Measurements from ENCODE around the gene PHF21A.

PHF21A gene

GRCh38 chr11:46121301-46121723 is at the start of gene PHF21A:
Gene PHF21A, minus strand, starts transcription at chr11:46121454. Its CDS starts 37,235 bp downstream, at chr11:46084219.
- DNase-seq: peak; percentile 74 to 95

- DNase-seq: no peak
Observed at GRCh38 chr11:46170797-46171196, 49.5 kb upstream of the PHF21A start.

GRCh38 chr11:46162700-46163099 is 41.4 kb upstream of the PHF21A start:
- no peak for DNase-seq

GRCh38 chr11:46161201-46161600 is 39.9 kb upstream of the PHF21A start:
- no peak for DNase-seq

- DNase-seq: no peak
Observed at GRCh38 chr11:46160100-46160499, 38.8 kb upstream of the PHF21A start.

GRCh38 chr11:46159680-46160079 is 38.4 kb upstream of the PHF21A start:
- DNase-seq: no peak

GRCh38 chr11:46149826-46150225 is 28.6 kb upstream of the PHF21A start:
- no peak for DNase-seq

- no peak for DNase-seq
Observed at GRCh38 chr11:46149342-46149741, 28.1 kb upstream of the PHF21A start.

GRCh38 chr11:46144741-46145140 is 23.5 kb upstream of the PHF21A start:
- no peak for DNase-seq

GRCh38 chr11:46143049-46143806 is 22.0 kb upstream of the PHF21A start:
- DNase-seq: no peak

GRCh38 chr11:46142561-46142960 is 21.3 kb upstream of the PHF21A start:
- no peak for DNase-seq

- no peak for DNase-seq
Observed at GRCh38 chr11:46141597-46141996, 20.3 kb upstream of the PHF21A start.

- DNase-seq: no peak
Observed at GRCh38 chr11:46134540-46134939, 13.3 kb upstream of the PHF21A start.

GRCh38 chr11:46134061-46134460 is 12.8 kb upstream of the PHF21A start:
- DNase-seq: no peak

GRCh38 chr11:46133119-46133518 is 11.9 kb upstream of the PHF21A start:
- no peak for DNase-seq

GRCh38 chr11:46130286-46130940 is 9.2 kb upstream of the PHF21A start:
- DNase-seq: no peak

- no peak for DNase-seq
Observed at GRCh38 chr11:46129133-46129532, 7.9 kb upstream of the PHF21A start.

GRCh38 chr11:46127150-46127638 is 5.9 kb upstream of the PHF21A start:
- no peak for DNase-seq

- no peak for DNase-seq
Observed at GRCh38 chr11:46125284-46125683, 4.0 kb upstream of the PHF21A start.

- no peak for DNase-seq
Observed at GRCh38 chr11:46122945-46123715, 1.9 kb upstream of the PHF21A start.

GRCh38 chr11:46121724-46122477 is 647 bp upstream of the PHF21A start:
- DNase-seq: peak; percentile 74 to 95

Measured in NCI-H1930 (cell line).